ENCODE results near the gene HOXB4. TPM values are rescaled to one million over a fixed set of nuclear protein-coding genes. Genes with fewer than 3 reads are reported as not detected.

Gene HOXB4
- total and polyA plus RNA-seq, 4 donors = 1.4 to 6.7 (median 2.6) TPM

- Histone ChIP-seq H3K27ac (ENCODE audit: low read depth in 1 of 2, low read length in 1 of 2) (no peak within 1 kb of the TSS), H3K4me1 (ENCODE audit: control insufficient read depth in 5 of 5, insufficient read depth in 5 of 5, low read length in 5 of 5) (peaks cover 0 to 25% (median 4%) of the 10 kb centered on the region in 5 donors), H3K36me3 (ENCODE audit: control insufficient read depth in 4 of 4, insufficient read depth in 4 of 4, low read length in 4 of 4) (no peaks in the 10 kb centered on the region), H3K27me3 (ENCODE audit: control insufficient read depth in 3 of 3, insufficient read depth in 3 of 3, low read length in 2 of 3) (peaks cover 12 to 87% (median 68%) of the 10 kb centered on the region in 3 donors), H3K9me3 (ENCODE audit: control insufficient read depth in 4 of 4, insufficient read depth in 3 of 4, low read length in 3 of 4) (peaks cover 0 to 2% (median 0%) of the 10 kb centered on the region in 4 donors), H3K4me3 (no peak within 1 kb of the TSS), H3K9ac (ENCODE audit: insufficient read depth in 1 of 2, low read length in 2 of 2) (no peak within 1 kb of the TSS)
- peak in 1 of 3 donors; percentile 57 for DNase-seq
- TF ChIP-seq, protein P1, sequence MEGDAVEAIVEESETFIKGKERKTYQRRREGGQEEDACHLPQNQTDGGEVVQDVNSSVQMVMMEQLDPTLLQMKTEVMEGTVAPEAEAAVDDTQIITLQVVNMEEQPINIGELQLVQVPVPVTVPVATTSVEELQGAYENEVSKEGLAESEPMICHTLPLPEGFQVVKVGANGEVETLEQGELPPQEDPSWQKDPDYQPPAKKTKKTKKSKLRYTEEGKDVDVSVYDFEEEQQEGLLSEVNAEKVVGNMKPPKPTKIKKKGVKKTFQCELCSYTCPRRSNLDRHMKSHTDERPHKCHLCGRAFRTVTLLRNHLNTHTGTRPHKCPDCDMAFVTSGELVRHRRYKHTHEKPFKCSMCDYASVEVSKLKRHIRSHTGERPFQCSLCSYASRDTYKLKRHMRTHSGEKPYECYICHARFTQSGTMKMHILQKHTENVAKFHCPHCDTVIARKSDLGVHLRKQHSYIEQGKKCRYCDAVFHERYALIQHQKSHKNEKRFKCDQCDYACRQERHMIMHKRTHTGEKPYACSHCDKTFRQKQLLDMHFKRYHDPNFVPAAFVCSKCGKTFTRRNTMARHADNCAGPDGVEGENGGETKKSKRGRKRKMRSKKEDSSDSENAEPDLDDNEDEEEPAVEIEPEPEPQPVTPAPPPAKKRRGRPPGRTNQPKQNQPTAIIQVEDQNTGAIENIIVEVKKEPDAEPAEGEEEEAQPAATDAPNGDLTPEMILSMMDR (IDR thresholded peaks at IDR 0.05; ENCODE audit: control extremely low read depth, extremely low read depth) = no peak
- no peak for ATAC-seq (ENCODE audit: insufficient read depth, low FRiP score)
- 12 to 16% methylated on average over 41 of the region's 41 CpGs for WGBS, 2 donors
These were observed 37.2 kb upstream of the HOXB4 start, which contains the start of gene HOXB8 for GRCh38 chr17:48615047-48615962. TSS of gene HOXB8 (minus strand) at chr17:48615292. CDS start at chr17:48614704, 588 bp downstream.

GRCh38 chr17:48613862-48614694 is 35.9 kb upstream of the HOXB4 start:
- H3K36me3 ChIP-seq (ENCODE audit: control insufficient read depth in 4 of 4, insufficient read depth in 4 of 4, low read length in 4 of 4) = no peaks in the 10 kb centered on the region
- peak in 1 of 3 donors; percentile 61 for DNase-seq
- ATAC-seq (ENCODE audit: insufficient read depth, low FRiP score) = no peak
- peaks cover 0 to 26% (median 4%) of the 10 kb centered on the region in 5 donors for H3K4me1 ChIP-seq (ENCODE audit: control insufficient read depth in 5 of 5, insufficient read depth in 5 of 5, low read length in 5 of 5)
- TF ChIP-seq, protein P1 (IDR thresholded peaks at IDR 0.05; ENCODE audit: control extremely low read depth, extremely low read depth) = no peak
- peaks cover 12 to 81% (median 62%) of the 10 kb centered on the region in 3 donors for H3K27me3 ChIP-seq (ENCODE audit: control insufficient read depth in 3 of 3, insufficient read depth in 3 of 3, low read length in 2 of 3)
- H3K4me3 ChIP-seq = no peak overlapping the region
- 5 to 10% methylated on average over 55 of the region's 55 CpGs for WGBS, 2 donors
- H3K9ac ChIP-seq (ENCODE audit: insufficient read depth in 1 of 2, low read length in 2 of 2) = no peak overlapping the region
- H3K9me3 ChIP-seq (ENCODE audit: control insufficient read depth in 4 of 4, insufficient read depth in 3 of 4, low read length in 3 of 4) = no peaks in the 10 kb centered on the region
- no peak overlapping the region for H3K27ac ChIP-seq (ENCODE audit: low read depth in 1 of 2, low read length in 1 of 2)

GRCh38 chr17:48612854-48613691 is 34.9 kb upstream of the HOXB4 start:
- 2 to 3% methylated on average over 64 to 67 of the region's 67 CpGs for whole genome bisulfite sequencing, 2 donors
- Histone ChIP-seq H3K9me3 (ENCODE audit: control insufficient read depth in 4 of 4, insufficient read depth in 3 of 4, low read length in 3 of 4) (no peaks in the 10 kb centered on the region), H3K9ac (ENCODE audit: insufficient read depth in 1 of 2, low read length in 2 of 2) (peak overlapping the region in 1 of 2 donors; percentile 46), H3K27me3 (ENCODE audit: control insufficient read depth in 3 of 3, insufficient read depth in 3 of 3, low read length in 2 of 3) (peaks cover 12 to 79% (median 57%) of the 10 kb centered on the region in 3 donors), H3K4me1 (ENCODE audit: control insufficient read depth in 5 of 5, insufficient read depth in 5 of 5, low read length in 5 of 5) (peaks cover 0 to 21% (median 4%) of the 10 kb centered on the region in 5 donors), H3K4me3 (no peak overlapping the region), H3K36me3 (ENCODE audit: control insufficient read depth in 4 of 4, insufficient read depth in 4 of 4, low read length in 4 of 4) (no peaks in the 10 kb centered on the region), H3K27ac (ENCODE audit: low read depth in 1 of 2, low read length in 1 of 2) (peak overlapping the region in 1 of 2 donors; percentile 1)
- no peak for ATAC-seq (ENCODE audit: insufficient read depth, low FRiP score)
- DNase-seq = peak; percentile 70 to 79 (median 72)
- TF ChIP-seq, protein P1 (IDR thresholded peaks at IDR 0.05; ENCODE audit: control extremely low read depth, extremely low read depth) = no peak
